Measurements from ENCODE around the gene SLC13A5. TPM values are rescaled to one million over a fixed set of nuclear protein-coding genes. Genes with fewer than 3 reads are reported as not detected.

SLC13A5 gene
- polyA plus RNA-seq, 1 of the 3 experiments (the other 2 are of a cell fraction), result not detected

DNA sequence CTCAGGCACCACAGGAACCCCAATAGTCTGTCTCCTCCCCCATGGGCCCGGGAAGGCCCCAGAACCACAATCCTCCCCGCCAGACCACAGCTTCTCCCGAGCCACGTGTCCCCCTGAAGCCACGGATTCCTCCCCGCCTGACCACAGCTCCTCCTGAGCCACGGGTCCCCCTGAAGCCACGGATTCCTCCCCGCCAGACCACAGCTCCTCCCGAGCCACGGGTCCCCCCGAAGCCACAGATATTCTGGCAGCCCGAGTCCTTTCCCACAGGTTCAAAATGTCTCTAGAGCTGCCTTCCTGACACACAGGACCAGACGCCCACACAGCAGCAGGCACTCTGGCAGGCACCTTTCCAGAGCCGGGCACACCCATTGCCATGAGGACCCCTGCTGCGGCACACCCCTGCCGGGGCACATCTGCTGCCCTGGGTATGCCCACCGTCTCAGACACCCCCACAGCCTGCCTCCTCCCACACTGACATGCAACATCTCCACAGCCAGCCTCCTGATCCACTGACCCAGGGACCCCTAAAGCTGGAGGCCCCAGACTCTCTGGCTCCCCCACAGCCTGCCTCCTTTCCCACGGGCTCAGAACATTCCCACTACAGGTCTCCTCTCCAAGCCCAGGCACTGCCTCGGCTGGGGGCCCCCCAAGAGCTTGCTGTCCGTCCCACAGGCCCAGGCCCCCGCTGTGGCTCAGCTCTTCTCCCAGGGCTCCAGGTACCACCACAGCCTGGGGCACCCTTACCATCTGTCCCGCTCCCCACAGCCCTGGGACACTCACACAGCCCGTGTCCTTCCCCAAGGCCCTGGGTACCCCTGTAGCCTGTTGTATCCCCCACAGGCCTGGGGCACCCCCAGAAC is 74.9 kb downstream of the SLC13A5 start:
- Histone ChIP-seq H3F3A (replicated peaks; ENCODE audit: insufficient read depth) (peaks cover 6% of the 10 kb centered on the region), H3K79me2 (ENCODE audit: insufficient read depth) (peaks cover 48% of the 10 kb centered on the region), H3K4me3 (ENCODE audit: low read depth in 2 of 2, low read length in 1 of 2) (peak overlapping the region; percentile 89 to 93; a peak in 1 of 4 replicates), H3K9me2 (no peaks in the 10 kb centered on the region), H4K20me1 (ENCODE audit: insufficient read depth) (no peaks in the 10 kb centered on the region), H3K4me1 (ENCODE audit: control insufficient read depth in 1 of 2, insufficient read depth in 2 of 2, low read depth in 1 of 2, low read length in 1 of 2) (peaks cover 9 to 14% of the 10 kb centered on the region in 2 experiments; a peak in 2 of 4 replicates), H3K4me2 (peak overlapping the region; percentile 87), H3K36me3 (replicated peaks in 1 of 2; ENCODE audit: control insufficient read depth in 1 of 2, insufficient read depth in 2 of 2, low read length in 1 of 2) (peaks cover 31% of the 10 kb centered on the region in 2 experiments), H2AFZ (ENCODE audit: low read depth) (no peak overlapping the region), H3K9ac (peak overlapping the region; percentile 87; the same call in 1 of the 2 replicates), H3K27ac (ENCODE audit: low read depth in 2 of 2, low read length in 1 of 2) (no peak overlapping the region), H3K27me3 (ENCODE audit: insufficient read depth) (no peaks in the 10 kb centered on the region), H3K9me3 (no peaks in the 10 kb centered on the region)
- no peak for TF ChIP-seq EZH2phosphoT487 (IDR thresholded peaks at IDR 0.05; ENCODE audit: borderline replicate concordance, low read depth)
- no peak for TF ChIP-seq NFIC (IDR thresholded peaks at IDR 0.05; ENCODE audit: borderline replicate concordance)
- no peak for TF ChIP-seq TCF12 (IDR thresholded peaks at IDR 0.05)
- TF ChIP-seq FOXJ3 (CRISPR knock-in tag; IDR thresholded peaks at IDR 0.05), result no peak
- TF ChIP-seq FOSL2 (IDR thresholded peaks at IDR 0.05; ENCODE audit: borderline replicate concordance, low read depth), result no peak
- TF ChIP-seq CHD2 (IDR thresholded peaks at IDR 0.05; ENCODE audit: low read length, partially characterized antibody), result no peak
- TF ChIP-seq RAD21 (IDR thresholded peaks at IDR 0.05; ENCODE audit: low read length), result no peak
- TF ChIP-seq EP300 (IDR thresholded peaks at IDR 0.05; ENCODE audit: borderline replicate concordance in 1 of 2, low read depth in 1 of 2, low read length in 1 of 2), result no peak
- TF ChIP-seq, protein P1, sequence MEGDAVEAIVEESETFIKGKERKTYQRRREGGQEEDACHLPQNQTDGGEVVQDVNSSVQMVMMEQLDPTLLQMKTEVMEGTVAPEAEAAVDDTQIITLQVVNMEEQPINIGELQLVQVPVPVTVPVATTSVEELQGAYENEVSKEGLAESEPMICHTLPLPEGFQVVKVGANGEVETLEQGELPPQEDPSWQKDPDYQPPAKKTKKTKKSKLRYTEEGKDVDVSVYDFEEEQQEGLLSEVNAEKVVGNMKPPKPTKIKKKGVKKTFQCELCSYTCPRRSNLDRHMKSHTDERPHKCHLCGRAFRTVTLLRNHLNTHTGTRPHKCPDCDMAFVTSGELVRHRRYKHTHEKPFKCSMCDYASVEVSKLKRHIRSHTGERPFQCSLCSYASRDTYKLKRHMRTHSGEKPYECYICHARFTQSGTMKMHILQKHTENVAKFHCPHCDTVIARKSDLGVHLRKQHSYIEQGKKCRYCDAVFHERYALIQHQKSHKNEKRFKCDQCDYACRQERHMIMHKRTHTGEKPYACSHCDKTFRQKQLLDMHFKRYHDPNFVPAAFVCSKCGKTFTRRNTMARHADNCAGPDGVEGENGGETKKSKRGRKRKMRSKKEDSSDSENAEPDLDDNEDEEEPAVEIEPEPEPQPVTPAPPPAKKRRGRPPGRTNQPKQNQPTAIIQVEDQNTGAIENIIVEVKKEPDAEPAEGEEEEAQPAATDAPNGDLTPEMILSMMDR (IDR thresholded peaks at IDR 0.05), result no peak
- TF ChIP-seq SMC3 (IDR thresholded peaks at IDR 0.05; ENCODE audit: low read depth, low read length), result no peak
- TF ChIP-seq, protein P2, sequence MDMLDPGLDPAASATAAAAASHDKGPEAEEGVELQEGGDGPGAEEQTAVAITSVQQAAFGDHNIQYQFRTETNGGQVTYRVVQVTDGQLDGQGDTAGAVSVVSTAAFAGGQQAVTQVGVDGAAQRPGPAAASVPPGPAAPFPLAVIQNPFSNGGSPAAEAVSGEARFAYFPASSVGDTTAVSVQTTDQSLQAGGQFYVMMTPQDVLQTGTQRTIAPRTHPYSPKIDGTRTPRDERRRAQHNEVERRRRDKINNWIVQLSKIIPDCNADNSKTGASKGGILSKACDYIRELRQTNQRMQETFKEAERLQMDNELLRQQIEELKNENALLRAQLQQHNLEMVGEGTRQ (IDR thresholded peaks at IDR 0.05; ENCODE audit: borderline replicate concordance, low read depth, low read length), result no peak
- TF ChIP-seq, protein P3, sequence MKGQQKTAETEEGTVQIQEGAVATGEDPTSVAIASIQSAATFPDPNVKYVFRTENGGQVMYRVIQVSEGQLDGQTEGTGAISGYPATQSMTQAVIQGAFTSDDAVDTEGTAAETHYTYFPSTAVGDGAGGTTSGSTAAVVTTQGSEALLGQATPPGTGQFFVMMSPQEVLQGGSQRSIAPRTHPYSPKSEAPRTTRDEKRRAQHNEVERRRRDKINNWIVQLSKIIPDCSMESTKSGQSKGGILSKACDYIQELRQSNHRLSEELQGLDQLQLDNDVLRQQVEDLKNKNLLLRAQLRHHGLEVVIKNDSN (IDR thresholded peaks at IDR 0.05; ENCODE audit: borderline replicate concordance, low read depth), result no peak
- no peak for TF ChIP-seq RFX5 (IDR thresholded peaks at IDR 0.05; ENCODE audit: low read length)
- no peak for TF ChIP-seq GATA2 (CRISPR knock-in tag; IDR thresholded peaks at IDR 0.05)
- no peak for TF ChIP-seq YY1 (IDR thresholded peaks at IDR 0.05; ENCODE audit: low read depth)
- TF ChIP-seq FOXM1 (IDR thresholded peaks at IDR 0.05; ENCODE audit: low read depth), result no peak
- no peak for TF ChIP-seq GABPA (IDR thresholded peaks at IDR 0.05; ENCODE audit: low read depth)
- TF ChIP-seq, protein P4, sequence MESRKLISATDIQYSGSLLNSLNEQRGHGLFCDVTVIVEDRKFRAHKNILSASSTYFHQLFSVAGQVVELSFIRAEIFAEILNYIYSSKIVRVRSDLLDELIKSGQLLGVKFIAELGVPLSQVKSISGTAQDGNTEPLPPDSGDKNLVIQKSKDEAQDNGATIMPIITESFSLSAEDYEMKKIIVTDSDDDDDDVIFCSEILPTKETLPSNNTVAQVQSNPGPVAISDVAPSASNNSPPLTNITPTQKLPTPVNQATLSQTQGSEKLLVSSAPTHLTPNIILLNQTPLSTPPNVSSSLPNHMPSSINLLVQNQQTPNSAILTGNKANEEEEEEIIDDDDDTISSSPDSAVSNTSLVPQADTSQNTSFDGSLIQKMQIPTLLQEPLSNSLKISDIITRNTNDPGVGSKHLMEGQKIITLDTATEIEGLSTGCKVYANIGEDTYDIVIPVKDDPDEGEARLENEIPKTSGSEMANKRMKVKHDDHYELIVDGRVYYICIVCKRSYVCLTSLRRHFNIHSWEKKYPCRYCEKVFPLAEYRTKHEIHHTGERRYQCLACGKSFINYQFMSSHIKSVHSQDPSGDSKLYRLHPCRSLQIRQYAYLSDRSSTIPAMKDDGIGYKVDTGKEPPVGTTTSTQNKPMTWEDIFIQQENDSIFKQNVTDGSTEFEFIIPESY (IDR thresholded peaks at IDR 0.05; ENCODE audit: borderline replicate concordance, low read depth), result no peak
- TF ChIP-seq JUND (IDR thresholded peaks at IDR 0.05), result no peak
- TF ChIP-seq POLR2AphosphoS5 (IDR thresholded peaks at IDR 0.05; ENCODE audit: low read depth, low read length), result no peak
- POLR2A ChIA-PET, result no interaction called here
- CTCF ChIA-PET, result no interaction called here
- no peak for DNase-seq
- WGBS (ENCODE audit: low lambda C conversion rate), result 91% methylated on average over 20 of the region's 24 CpGs

Measured in SK-N-SH (cell line).